ENCODE measurements around the gene PIM2.

GRCh38 chrX:48958635-48959094, 39.8 kb upstream of the PIM2 start:
- TF ChIP-seq HINFP (tag; conservative IDR thresholded peaks at IDR 0.05; ENCODE audit: low read depth) (no peak), CTCF (IDR thresholded peaks at IDR 0.05 in 2 of 3, conservative IDR thresholded peaks at IDR 0.05 in 1 of 3; ENCODE audit: insufficient read depth in 2 of 3, low read depth in 1 of 3, low read length in 3 of 3) (no peak), ZNF280B (CRISPR knock-in tag; IDR thresholded peaks at IDR 0.05) (no peak), JUN (IDR thresholded peaks at IDR 0.05; ENCODE audit: borderline replicate concordance, low read depth, low read length) (no peak), JUN (CRISPR knock-in tag; IDR thresholded peaks at IDR 0.05; ENCODE audit: borderline replicate concordance) (no peak)

Data from K562 (cell line).